GM10266 (cell line): ENCODE measurements around the gene ST8SIA4.

ENCODE experiments used
- DNase-seq: peaks from one replicate; pipeline ENCODE4 v3.0.0; 2012; ENCODE audit errors: extremely low spot score
- CTCF ChIP-seq: IDR thresholded peaks from 2 replicates; pipeline ENCODE4 v1.5.1; 2012; ENCODE audit warnings: mild to moderate bottlenecking, low read depth; ENCODE audit not compliant: control insufficient read depth, insufficient read depth; ENCODE audit errors: missing control alignments

ST8SIA4 gene

GRCh38 chr5:100803397-100803796 lies 99.7 kb downstream of the ST8SIA4 start:
- no peak for TF ChIP-seq CTCF
- no peak for DNase-seq

- no peak for TF ChIP-seq CTCF
- DNase-seq, result no peak
Measured at GRCh38 chr5:100802208-100802607, 100.9 kb downstream of the ST8SIA4 start.

- no peak for TF ChIP-seq CTCF
- no peak for DNase-seq
Measured at GRCh38 chr5:100800562-100800961, 102.5 kb downstream of the ST8SIA4 start.

- no peak for DNase-seq
Measured at GRCh38 chr5:100799166-100799565, 103.9 kb downstream of the ST8SIA4 start.

GRCh38 chr5:100797861-100798260 lies 105.2 kb downstream of the ST8SIA4 start:
- no peak for DNase-seq
- TF ChIP-seq CTCF, result no peak

More at GRCh38 chr5:100799166-100799565, 103.9 kb downstream of the ST8SIA4 start:
- TF ChIP-seq CTCF, result no peak

GRCh38 chr5:100796851-100797250 lies 106.2 kb downstream of the ST8SIA4 start:
- no peak for TF ChIP-seq CTCF
- no peak for DNase-seq

- TF ChIP-seq CTCF, result no peak
- no peak for DNase-seq
Measured at GRCh38 chr5:100794844-100795243, 108.2 kb downstream of the ST8SIA4 start.
